SK-N-SH (cell line): ENCODE measurements around the gene ZNF526. TPM values are rescaled to one million over a fixed set of nuclear protein-coding genes. Genes with fewer than 3 reads are reported as not detected.

ENCODE experiments used
- CTCF ChIA-PET: fragments of 300-600, 350-600 bp; formaldehyde crosslinking; extraction: SDS; loops from one replicate; lab custom pipeline; 2021; lab: Yijun Ruan, JAX
- POLR2A ChIA-PET: fragments of 350-600 bp; sonication (Branson Sonifier 250); formaldehyde crosslinking; extraction: SDS; loops from one replicate; lab custom pipeline; 2020; ENCODE audit warnings: antibody characterized with exemption, inconsistent platforms; lab: Yijun Ruan, JAX
- DNase-seq: peaks from one replicate; pipeline ENCODE4 v3.0.0; 2012
- H2AFZ ChIP-seq: fragments of 200-600 bp; sonication (generic); 2 replicates; pipeline ENCODE4 v1.8.1; 2016; ENCODE audit warnings: antibody characterized with exemption, mild to moderate bottlenecking, low read depth
- H3F3A ChIP-seq: fragments of 200-600 bp; sonication (generic); replicated peaks from 2 replicates; pipeline ENCODE3; 2016; ENCODE audit warnings: antibody characterized with exemption, mild to moderate bottlenecking; ENCODE audit not compliant: insufficient read depth
- H3K27ac ChIP-seq, 2 experiments: fragments of 200-500 bp in 1 of 2; fragments of 200-600 bp in 1 of 2; sonication (Bioruptor generic) in 1 of 2; sonication (generic), shearing (Covaris generic) in 1 of 2; 2 replicates each; pipeline versions ENCODE4 v1.5.1 to v1.6.1; 2014 to 2016; ENCODE audit warnings: low read depth in 2 of 2, inconsistent platforms in 1 of 2, low read length in 1 of 2, mild to moderate bottlenecking in 1 of 2, mixed read lengths in 1 of 2
- H3K27me3 ChIP-seq: fragments of 200-600 bp; sonication (generic), shearing (Covaris generic); 2 replicates; pipeline ENCODE4 v1.6.1; 2016; ENCODE audit warnings: mixed run types; ENCODE audit not compliant: insufficient read depth
- H3K36me3 ChIP-seq, 2 experiments: fragments of 200-500 bp in 1 of 2; fragments of 200-600 bp in 1 of 2; sonication (Bioruptor generic) in 1 of 2; sonication (generic) in 1 of 2; replicated peaks in 1 of 2; 2 replicates each; pipeline versions ENCODE3 to v1.5.1; 2014 to 2016; ENCODE audit warnings: low read length in 1 of 2, mild to moderate bottlenecking in 1 of 2; ENCODE audit not compliant: insufficient read depth in 2 of 2, control insufficient read depth in 1 of 2
- H3K4me1 ChIP-seq, 2 experiments: fragments of 200-500 bp in 1 of 2; fragments of 200-600 bp in 1 of 2; sonication (Bioruptor generic) in 1 of 2; sonication (generic), shearing (Covaris generic) in 1 of 2; 2 replicates each; pipeline versions ENCODE4 v1.5.1 to v1.6.1; 2014 to 2016; ENCODE audit warnings: low read depth in 1 of 2, low read length in 1 of 2, mixed run types in 1 of 2; ENCODE audit not compliant: insufficient read depth in 2 of 2, control insufficient read depth in 1 of 2
- H3K4me2 ChIP-seq: fragments of 200-600 bp; sonication (generic), shearing (Covaris generic); 2 replicates; pipeline ENCODE4 v1.6.1; 2017; ENCODE audit warnings: mixed run types
- H3K4me3 ChIP-seq, 2 experiments: fragments of 200-500 bp in 1 of 2; fragments of 200-600 bp in 1 of 2; sonication (Bioruptor generic) in 1 of 2; sonication (generic), shearing (Covaris generic) in 1 of 2; 2 replicates each; pipeline versions ENCODE4 v1.5.1 to v1.8.1; 2014 to 2016; ENCODE audit warnings: low read depth in 2 of 2, inconsistent platforms in 1 of 2, low read length in 1 of 2, mild to moderate bottlenecking in 1 of 2, mixed read lengths in 1 of 2, moderate library complexity in 1 of 2
- H3K79me2 ChIP-seq: fragments of 200-600 bp; sonication (generic); 2 replicates; pipeline ENCODE4 v1.8.1; 2017; ENCODE audit warnings: mild to moderate bottlenecking; ENCODE audit not compliant: insufficient read depth
- H3K9ac ChIP-seq: fragments of 200-600 bp; sonication (generic); 2 replicates; pipeline ENCODE4 v1.6.1; 2017; ENCODE audit warnings: mixed run types
- H3K9me2 ChIP-seq: fragments of 200-600 bp; sonication (generic); 2 replicates; pipeline ENCODE4 v1.6.1; 2017; ENCODE audit warnings: mixed run types
- H3K9me3 ChIP-seq: fragments of 200-600 bp; sonication (generic); 2 replicates; pipeline ENCODE4 v1.6.1; 2017; ENCODE audit warnings: mixed run types, mild to moderate bottlenecking, moderate library complexity
- H4K20me1 ChIP-seq: fragments of 200-600 bp; sonication (generic); 2 replicates; pipeline ENCODE4 v1.6.1; 2017; ENCODE audit warnings: mild to moderate bottlenecking, mixed run types; ENCODE audit not compliant: insufficient read depth
- CHD2 ChIP-seq: fragments of 150-350 bp; IDR thresholded peaks from 2 replicates; pipeline ENCODE4 v1.6.1; 2018; ENCODE audit warnings: low read length; ENCODE audit not compliant: partially characterized antibody
- EP300 ChIP-seq, 2 experiments: IDR thresholded peaks; 2 replicates each; pipeline versions ENCODE4 v1.4.0 to v1.6.1; 2012; ENCODE audit warnings: borderline replicate concordance in 1 of 2, low read depth in 1 of 2, low read length in 1 of 2
- EZH2phosphoT487 ChIP-seq: fragments of 200-600 bp; sonication (generic); IDR thresholded peaks from 2 replicates; pipeline ENCODE4 v1.6.1; 2017; ENCODE audit warnings: low read depth, mixed run types, mild to moderate bottlenecking, antibody characterized with exemption, moderate library complexity, borderline replicate concordance
- FOSL2 ChIP-seq: IDR thresholded peaks from 2 replicates; pipeline ENCODE4 v1.4.0; 2012; ENCODE audit warnings: low read depth, mild to moderate bottlenecking, moderate library complexity, borderline replicate concordance
- FOXJ3 ChIP-seq: sonication (generic); formaldehyde crosslinking; IDR thresholded peaks from 2 replicates; pipeline ENCODE4 v1.5.1; 2020; ENCODE audit warnings: mild to moderate bottlenecking, missing genetic modification reagents
- GATA2 ChIP-seq: sonication (generic); formaldehyde crosslinking; IDR thresholded peaks from 2 replicates; pipeline ENCODE4 v1.5.0; 2020; ENCODE audit warnings: mild to moderate bottlenecking, missing genetic modification reagents
- JUND ChIP-seq: IDR thresholded peaks from 2 replicates; pipeline ENCODE4 v1.4.0; 2012
- RAD21 ChIP-seq: IDR thresholded peaks from 2 replicates; pipeline ENCODE4 v1.6.1; 2012; ENCODE audit warnings: mild to moderate bottlenecking, low read length
- RCOR1 ChIP-seq: fragments of 150-350 bp; IDR thresholded peaks from 2 replicates; pipeline ENCODE4 v1.6.1; 2017; ENCODE audit warnings: antibody characterized with exemption, low read length
- RXRA ChIP-seq: IDR thresholded peaks from 2 replicates; pipeline ENCODE4 v1.4.0; 2012; ENCODE audit warnings: low read depth, mild to moderate bottlenecking, borderline replicate concordance
- TAF1 ChIP-seq: IDR thresholded peaks from 2 replicates; pipeline ENCODE4 v1.6.1; 2012; ENCODE audit warnings: low read depth, mild to moderate bottlenecking, low read length, moderate library complexity, borderline replicate concordance
- TEAD4 ChIP-seq: IDR thresholded peaks from 2 replicates; pipeline ENCODE4 v1.4.0; 2012; ENCODE audit warnings: mild to moderate bottlenecking, borderline replicate concordance; ENCODE audit not compliant: insufficient read depth
- WGBS: methylation state at CpG from one replicate; pipeline ENCODE4 v1.1.6; 2017; ENCODE audit warnings: low lambda C conversion rate; 5-methylcytosine and 5-hydroxymethylcytosine counted together
- polyA plus RNA-seq, 3 experiments: library from polyadenylated mRNA; depleted of rRNA; stranded (reverse); fragments of >200 nt; gene quantifications; 2 replicates each; pipeline ENCODE4 v1.2.3, GENCODE V29; 2012
- TF ChIP-seq, protein P1 (sequence below): IDR thresholded peaks from 2 replicates; pipeline ENCODE4 v1.6.1; 2012; ENCODE audit warnings: mild to moderate bottlenecking, low read depth, low read length, moderate library complexity
- TF ChIP-seq, protein P2 (sequence below): IDR thresholded peaks from 2 replicates; pipeline ENCODE4 v1.4.0; 2012; ENCODE audit warnings: low read depth, borderline replicate concordance
- TF ChIP-seq, protein P3 (sequence below): IDR thresholded peaks from 2 replicates; pipeline ENCODE4 v1.4.0; 2012; ENCODE audit warnings: low read depth, borderline replicate concordance
- TF ChIP-seq, protein P4 (sequence below): fragments of 200-600 bp; sonication (generic); IDR thresholded peaks from 2 replicates; pipeline ENCODE4 v1.6.1; 2017; ENCODE audit warnings: antibody characterized with exemption, mild to moderate bottlenecking, moderate library complexity
- TF ChIP-seq, protein P5 (sequence below): fragments of 150-350 bp; IDR thresholded peaks from 2 replicates; pipeline ENCODE4 v1.6.1; 2016; ENCODE audit warnings: mild to moderate bottlenecking, low read depth, low read length
- TF ChIP-seq, protein P6 (sequence below): IDR thresholded peaks from 2 replicates; pipeline ENCODE4 v1.4.0; 2012; ENCODE audit warnings: low read depth

Gene ZNF526
- polyA plus RNA-seq, 1 of the 3 experiments (the other 2 are of a cell fraction), result 3.5 TPM

DNA sequence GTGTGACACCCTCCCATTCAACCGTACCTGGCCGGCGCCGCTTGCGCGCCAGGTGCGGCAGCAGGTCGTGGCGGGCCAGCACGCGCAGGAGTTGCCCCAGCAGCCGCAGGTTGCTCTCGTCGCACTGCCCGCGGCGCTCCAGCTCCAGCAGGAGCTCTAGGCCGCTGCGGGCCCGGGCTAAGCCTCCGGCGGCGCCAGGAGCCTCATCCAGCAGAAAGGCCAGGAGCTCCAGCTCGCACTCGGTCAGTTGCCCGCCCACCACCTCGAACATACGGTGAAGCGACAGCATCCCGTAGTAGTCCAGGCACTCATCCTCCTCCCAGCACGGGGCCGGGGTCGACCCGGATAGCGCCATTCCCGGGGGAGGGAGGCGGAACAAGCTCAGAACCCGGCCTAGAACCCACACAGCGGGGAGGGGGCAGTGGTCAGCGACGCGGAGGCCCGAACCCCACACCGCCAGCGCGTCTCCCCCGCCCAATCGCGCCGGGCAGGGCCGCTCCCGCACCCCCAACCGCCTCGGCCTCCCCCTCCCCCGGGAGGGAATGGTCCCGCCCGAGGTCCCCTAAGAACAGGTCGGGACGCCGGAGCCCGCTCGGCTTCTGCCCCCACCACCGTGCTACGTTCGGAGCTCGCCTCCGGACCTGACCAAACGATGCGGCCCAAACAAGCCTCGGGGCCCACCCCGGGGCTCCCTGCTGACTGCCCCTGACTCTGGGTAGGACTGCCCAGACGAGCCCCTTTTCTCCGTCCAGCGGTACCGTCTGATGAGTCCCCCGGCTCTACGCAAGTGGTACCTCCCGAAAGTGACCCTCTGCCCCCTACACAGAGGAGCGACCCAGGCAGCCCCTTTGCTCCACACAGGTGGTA is 3.2 kb upstream of the ZNF526 start:
- H2AFZ ChIP-seq, result peak overlapping the region; percentile 77
- peak overlapping the region; percentile 77 for H3K9ac ChIP-seq
- H3K4me3 ChIP-seq, result peak overlapping the region; percentile 80 to 99
- peaks cover 14 to 18% of the 10 kb centered on the region in 2 experiments for H3K36me3 ChIP-seq
- CTCF ChIA-PET, result interaction anchor here (0.7 to 1.8 kb wide), 7 partner anchors 23 to 115 kb away, joined by 3 to 5 read pairs (median 3); no protein-coding TSS in a partner anchor
- no peaks in the 10 kb centered on the region for H3K9me2 ChIP-seq
- peak; percentile 86 for DNase-seq
- no peaks in the 10 kb centered on the region for H3K27me3 ChIP-seq
- WGBS, result 12% methylated on average over 62 of the region's 79 CpGs
- TF ChIP-seq JUND, result no peak
- no peak for TF ChIP-seq TAF1
- TF ChIP-seq, protein P1, sequence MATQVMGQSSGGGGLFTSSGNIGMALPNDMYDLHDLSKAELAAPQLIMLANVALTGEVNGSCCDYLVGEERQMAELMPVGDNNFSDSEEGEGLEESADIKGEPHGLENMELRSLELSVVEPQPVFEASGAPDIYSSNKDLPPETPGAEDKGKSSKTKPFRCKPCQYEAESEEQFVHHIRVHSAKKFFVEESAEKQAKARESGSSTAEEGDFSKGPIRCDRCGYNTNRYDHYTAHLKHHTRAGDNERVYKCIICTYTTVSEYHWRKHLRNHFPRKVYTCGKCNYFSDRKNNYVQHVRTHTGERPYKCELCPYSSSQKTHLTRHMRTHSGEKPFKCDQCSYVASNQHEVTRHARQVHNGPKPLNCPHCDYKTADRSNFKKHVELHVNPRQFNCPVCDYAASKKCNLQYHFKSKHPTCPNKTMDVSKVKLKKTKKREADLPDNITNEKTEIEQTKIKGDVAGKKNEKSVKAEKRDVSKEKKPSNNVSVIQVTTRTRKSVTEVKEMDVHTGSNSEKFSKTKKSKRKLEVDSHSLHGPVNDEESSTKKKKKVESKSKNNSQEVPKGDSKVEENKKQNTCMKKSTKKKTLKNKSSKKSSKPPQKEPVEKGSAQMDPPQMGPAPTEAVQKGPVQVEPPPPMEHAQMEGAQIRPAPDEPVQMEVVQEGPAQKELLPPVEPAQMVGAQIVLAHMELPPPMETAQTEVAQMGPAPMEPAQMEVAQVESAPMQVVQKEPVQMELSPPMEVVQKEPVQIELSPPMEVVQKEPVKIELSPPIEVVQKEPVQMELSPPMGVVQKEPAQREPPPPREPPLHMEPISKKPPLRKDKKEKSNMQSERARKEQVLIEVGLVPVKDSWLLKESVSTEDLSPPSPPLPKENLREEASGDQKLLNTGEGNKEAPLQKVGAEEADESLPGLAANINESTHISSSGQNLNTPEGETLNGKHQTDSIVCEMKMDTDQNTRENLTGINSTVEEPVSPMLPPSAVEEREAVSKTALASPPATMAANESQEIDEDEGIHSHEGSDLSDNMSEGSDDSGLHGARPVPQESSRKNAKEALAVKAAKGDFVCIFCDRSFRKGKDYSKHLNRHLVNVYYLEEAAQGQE, result no peak
- TF ChIP-seq EZH2phosphoT487, result no peak
- TF ChIP-seq, protein P2, sequence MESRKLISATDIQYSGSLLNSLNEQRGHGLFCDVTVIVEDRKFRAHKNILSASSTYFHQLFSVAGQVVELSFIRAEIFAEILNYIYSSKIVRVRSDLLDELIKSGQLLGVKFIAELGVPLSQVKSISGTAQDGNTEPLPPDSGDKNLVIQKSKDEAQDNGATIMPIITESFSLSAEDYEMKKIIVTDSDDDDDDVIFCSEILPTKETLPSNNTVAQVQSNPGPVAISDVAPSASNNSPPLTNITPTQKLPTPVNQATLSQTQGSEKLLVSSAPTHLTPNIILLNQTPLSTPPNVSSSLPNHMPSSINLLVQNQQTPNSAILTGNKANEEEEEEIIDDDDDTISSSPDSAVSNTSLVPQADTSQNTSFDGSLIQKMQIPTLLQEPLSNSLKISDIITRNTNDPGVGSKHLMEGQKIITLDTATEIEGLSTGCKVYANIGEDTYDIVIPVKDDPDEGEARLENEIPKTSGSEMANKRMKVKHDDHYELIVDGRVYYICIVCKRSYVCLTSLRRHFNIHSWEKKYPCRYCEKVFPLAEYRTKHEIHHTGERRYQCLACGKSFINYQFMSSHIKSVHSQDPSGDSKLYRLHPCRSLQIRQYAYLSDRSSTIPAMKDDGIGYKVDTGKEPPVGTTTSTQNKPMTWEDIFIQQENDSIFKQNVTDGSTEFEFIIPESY, result no peak
- no peak for TF ChIP-seq RAD21
- TF ChIP-seq TEAD4, result no peak
- TF ChIP-seq FOSL2, result no peak
- no peak for TF ChIP-seq CHD2
- TF ChIP-seq EP300 (IDR thresholded peaks at IDR 0.05; ENCODE audit: borderline replicate concordance in 1 of 2, low read depth in 1 of 2, low read length in 1 of 2), result no peak
- TF ChIP-seq FOXJ3, result no peak
- no peak for TF ChIP-seq GATA2 (CRISPR knock-in tag)
- TF ChIP-seq, protein P3, sequence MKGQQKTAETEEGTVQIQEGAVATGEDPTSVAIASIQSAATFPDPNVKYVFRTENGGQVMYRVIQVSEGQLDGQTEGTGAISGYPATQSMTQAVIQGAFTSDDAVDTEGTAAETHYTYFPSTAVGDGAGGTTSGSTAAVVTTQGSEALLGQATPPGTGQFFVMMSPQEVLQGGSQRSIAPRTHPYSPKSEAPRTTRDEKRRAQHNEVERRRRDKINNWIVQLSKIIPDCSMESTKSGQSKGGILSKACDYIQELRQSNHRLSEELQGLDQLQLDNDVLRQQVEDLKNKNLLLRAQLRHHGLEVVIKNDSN, result no peak
- TF ChIP-seq, protein P4, sequence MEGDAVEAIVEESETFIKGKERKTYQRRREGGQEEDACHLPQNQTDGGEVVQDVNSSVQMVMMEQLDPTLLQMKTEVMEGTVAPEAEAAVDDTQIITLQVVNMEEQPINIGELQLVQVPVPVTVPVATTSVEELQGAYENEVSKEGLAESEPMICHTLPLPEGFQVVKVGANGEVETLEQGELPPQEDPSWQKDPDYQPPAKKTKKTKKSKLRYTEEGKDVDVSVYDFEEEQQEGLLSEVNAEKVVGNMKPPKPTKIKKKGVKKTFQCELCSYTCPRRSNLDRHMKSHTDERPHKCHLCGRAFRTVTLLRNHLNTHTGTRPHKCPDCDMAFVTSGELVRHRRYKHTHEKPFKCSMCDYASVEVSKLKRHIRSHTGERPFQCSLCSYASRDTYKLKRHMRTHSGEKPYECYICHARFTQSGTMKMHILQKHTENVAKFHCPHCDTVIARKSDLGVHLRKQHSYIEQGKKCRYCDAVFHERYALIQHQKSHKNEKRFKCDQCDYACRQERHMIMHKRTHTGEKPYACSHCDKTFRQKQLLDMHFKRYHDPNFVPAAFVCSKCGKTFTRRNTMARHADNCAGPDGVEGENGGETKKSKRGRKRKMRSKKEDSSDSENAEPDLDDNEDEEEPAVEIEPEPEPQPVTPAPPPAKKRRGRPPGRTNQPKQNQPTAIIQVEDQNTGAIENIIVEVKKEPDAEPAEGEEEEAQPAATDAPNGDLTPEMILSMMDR, result no peak
- TF ChIP-seq, protein P5, sequence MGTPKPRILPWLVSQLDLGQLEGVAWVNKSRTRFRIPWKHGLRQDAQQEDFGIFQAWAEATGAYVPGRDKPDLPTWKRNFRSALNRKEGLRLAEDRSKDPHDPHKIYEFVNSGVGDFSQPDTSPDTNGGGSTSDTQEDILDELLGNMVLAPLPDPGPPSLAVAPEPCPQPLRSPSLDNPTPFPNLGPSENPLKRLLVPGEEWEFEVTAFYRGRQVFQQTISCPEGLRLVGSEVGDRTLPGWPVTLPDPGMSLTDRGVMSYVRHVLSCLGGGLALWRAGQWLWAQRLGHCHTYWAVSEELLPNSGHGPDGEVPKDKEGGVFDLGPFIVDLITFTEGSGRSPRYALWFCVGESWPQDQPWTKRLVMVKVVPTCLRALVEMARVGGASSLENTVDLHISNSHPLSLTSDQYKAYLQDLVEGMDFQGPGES, result no peak
- TF ChIP-seq RCOR1, result no peak
- TF ChIP-seq, protein P6, sequence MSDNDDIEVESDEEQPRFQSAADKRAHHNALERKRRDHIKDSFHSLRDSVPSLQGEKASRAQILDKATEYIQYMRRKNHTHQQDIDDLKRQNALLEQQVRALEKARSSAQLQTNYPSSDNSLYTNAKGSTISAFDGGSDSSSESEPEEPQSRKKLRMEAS, result no peak
- no peak for TF ChIP-seq RXRA
- H4K20me1 ChIP-seq, result no peaks in the 10 kb centered on the region
- peak overlapping the region; percentile 89 for H3K4me2 ChIP-seq
- H3K4me1 ChIP-seq, result peaks cover 9 to 28% of the 10 kb centered on the region in 2 experiments; a peak in 2 of 4 replicates
- POLR2A ChIA-PET, result interaction anchor here (1.0 to 1.2 kb wide), 2 partner anchors 11 to 17 kb away, joined by 3 read pairs; no protein-coding TSS in a partner anchor
- H3K9me3 ChIP-seq, result no peaks in the 10 kb centered on the region
- H3F3A ChIP-seq, result peaks cover 12% of the 10 kb centered on the region
- peak overlapping the region; percentile 77 to 90; a peak in 3 of 4 replicates for H3K27ac ChIP-seq
- peaks cover 87% of the 10 kb centered on the region for H3K79me2 ChIP-seq
